Mesothelial cell of epicardium (in vitro differentiated cells): ENCODE measurements around the gene GCSAML. TPM values are rescaled to one million over a fixed set of nuclear protein-coding genes. Genes with fewer than 3 reads are reported as not detected.
"Not testable (repeated sequence)": the region's sequence is repeated elsewhere in the genome, so short reads cannot be mapped to it uniquely, and the experiment has no call there.

ENCODE experiments used
- DNase-seq, 2 experiments: peaks; one replicate each; pipeline ENCODE4 v3.0.0; 2021; ENCODE audit warnings: low spot score in 2 of 2; ENCODE audit not compliant: unreplicated experiment in 2 of 2
- H3K27ac Mint-ChIP-seq: 2 replicates; pipeline ENCODE4 v1.8.0; 2021; ENCODE audit warnings: mixed read lengths
- H3K27me3 Mint-ChIP-seq: 2 replicates; pipeline ENCODE4 v1.8.0; 2021; ENCODE audit warnings: low read depth, mixed read lengths
- H3K36me3 Mint-ChIP-seq: 2 replicates; pipeline ENCODE4 v1.8.0; 2021; ENCODE audit warnings: mixed read lengths
- H3K4me1 Mint-ChIP-seq: 2 replicates; pipeline ENCODE4 v1.8.0; 2021; ENCODE audit warnings: mixed read lengths
- H3K4me3 Mint-ChIP-seq: 2 replicates; pipeline ENCODE4 v1.8.0; 2021; ENCODE audit warnings: mild to moderate bottlenecking, moderate library complexity, mixed read lengths
- H3K9me3 Mint-ChIP-seq: 2 replicates; pipeline ENCODE4 v1.8.0; 2021; ENCODE audit warnings: mixed read lengths
- total RNA-seq: library from RNA; stranded (reverse); gene quantifications from 3 replicates; pipeline ENCODE4 v1.2.1, GENCODE V29; 2021
- TF ChIP-seq, protein P1 (sequence below): fragments of 200-600 bp; sonication (generic); IDR thresholded peaks from one replicate; pipeline ENCODE4 v1.5.0; 2021; ENCODE audit warnings: antibody characterized with exemption; ENCODE audit not compliant: unreplicated experiment

Gene GCSAML
- not detected in 3 replicates for total RNA-seq

DNA sequence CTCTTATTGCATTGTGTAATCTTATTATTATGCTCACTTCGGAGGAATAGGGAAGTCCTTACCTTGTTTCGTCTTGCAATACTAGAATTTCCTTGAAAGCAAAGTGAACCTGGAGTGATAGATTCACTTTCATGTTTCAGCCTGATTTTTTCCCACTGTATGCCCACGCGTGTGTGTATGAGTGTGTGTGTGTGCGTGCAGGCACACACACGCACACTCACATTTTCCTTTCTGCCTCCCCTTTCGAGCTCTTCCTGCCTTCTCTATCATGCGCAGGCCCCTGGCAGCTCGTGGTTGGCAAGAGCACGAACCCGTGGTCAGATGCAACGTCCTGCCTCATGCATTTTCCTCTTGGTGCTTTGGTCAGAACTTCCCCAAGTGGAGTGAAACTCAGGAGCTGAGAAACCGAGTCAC lies at the start of gene GCSAML:
Gene GCSAML (plus strand): TSS at position 366 of the 414 bp plus-strand sequence. CDS start 58 bp downstream, outside the sequence.
- H3K27me3 Mint-ChIP-seq = no peaks in the 10 kb centered on the region
- TF ChIP-seq, protein P1, sequence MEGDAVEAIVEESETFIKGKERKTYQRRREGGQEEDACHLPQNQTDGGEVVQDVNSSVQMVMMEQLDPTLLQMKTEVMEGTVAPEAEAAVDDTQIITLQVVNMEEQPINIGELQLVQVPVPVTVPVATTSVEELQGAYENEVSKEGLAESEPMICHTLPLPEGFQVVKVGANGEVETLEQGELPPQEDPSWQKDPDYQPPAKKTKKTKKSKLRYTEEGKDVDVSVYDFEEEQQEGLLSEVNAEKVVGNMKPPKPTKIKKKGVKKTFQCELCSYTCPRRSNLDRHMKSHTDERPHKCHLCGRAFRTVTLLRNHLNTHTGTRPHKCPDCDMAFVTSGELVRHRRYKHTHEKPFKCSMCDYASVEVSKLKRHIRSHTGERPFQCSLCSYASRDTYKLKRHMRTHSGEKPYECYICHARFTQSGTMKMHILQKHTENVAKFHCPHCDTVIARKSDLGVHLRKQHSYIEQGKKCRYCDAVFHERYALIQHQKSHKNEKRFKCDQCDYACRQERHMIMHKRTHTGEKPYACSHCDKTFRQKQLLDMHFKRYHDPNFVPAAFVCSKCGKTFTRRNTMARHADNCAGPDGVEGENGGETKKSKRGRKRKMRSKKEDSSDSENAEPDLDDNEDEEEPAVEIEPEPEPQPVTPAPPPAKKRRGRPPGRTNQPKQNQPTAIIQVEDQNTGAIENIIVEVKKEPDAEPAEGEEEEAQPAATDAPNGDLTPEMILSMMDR = no peak
- no peak within 1 kb of the TSS for H3K27ac Mint-ChIP-seq
- no peaks in the 10 kb centered on the region for H3K36me3 Mint-ChIP-seq
- no peak for DNase-seq
- H3K4me1 Mint-ChIP-seq = no peaks in the 10 kb centered on the region
- H3K9me3 Mint-ChIP-seq = no peaks in the 10 kb centered on the region
- H3K4me3 Mint-ChIP-seq = no peak within 1 kb of the TSS

DNA sequence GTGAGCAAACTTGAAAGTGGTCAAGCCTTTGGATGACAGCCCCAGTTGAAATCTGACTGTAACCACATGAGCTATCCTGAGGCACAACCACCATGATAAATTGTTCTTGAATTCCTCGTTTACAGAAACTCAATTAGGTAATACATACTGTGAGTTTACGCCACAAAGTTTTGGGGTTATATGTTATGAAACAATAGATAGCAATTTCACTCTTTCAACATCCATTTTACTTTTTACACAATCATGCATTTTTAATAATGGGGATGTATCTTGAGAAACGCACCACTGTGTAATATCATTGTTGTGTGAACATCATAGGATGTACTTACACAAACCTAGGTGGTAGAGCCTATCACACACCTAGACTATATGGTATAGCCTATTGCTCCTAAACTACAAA lies 48.1 kb upstream of the GCSAML start:
- TF ChIP-seq, protein P1 = no peak
- Mint-ChIP-seq H3K4me1 (peaks cover 14% of the 10 kb centered on the region), H3K9me3 (no peaks in the 10 kb centered on the region), H3K27me3 (peaks cover 5% of the 10 kb centered on the region), H3K4me3 (no peak overlapping the region), H3K36me3 (no peaks in the 10 kb centered on the region), H3K27ac (no peak overlapping the region)
- no peak for DNase-seq

DNA sequence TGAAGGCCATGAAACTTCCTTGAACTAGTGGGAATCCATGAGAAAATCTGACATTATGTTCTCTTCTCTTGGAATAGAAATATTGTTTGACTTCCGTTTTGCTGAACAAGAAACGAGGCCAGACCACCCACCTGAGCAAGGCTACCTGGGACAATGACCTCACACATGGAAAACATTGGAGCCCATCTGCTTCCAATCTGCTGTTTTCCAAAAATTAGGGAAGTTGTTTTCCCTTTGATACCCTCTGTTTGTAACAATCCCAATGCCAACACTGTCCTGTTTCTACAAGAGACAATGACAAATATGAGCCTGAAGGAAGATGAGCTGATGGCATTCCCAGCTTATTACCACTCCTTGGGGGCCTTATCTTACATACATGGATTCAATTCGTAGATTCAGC lies 42.1 kb upstream of the GCSAML start:
- H3K36me3 Mint-ChIP-seq = no peaks in the 10 kb centered on the region
- TF ChIP-seq, protein P1 = no peak

DNA sequence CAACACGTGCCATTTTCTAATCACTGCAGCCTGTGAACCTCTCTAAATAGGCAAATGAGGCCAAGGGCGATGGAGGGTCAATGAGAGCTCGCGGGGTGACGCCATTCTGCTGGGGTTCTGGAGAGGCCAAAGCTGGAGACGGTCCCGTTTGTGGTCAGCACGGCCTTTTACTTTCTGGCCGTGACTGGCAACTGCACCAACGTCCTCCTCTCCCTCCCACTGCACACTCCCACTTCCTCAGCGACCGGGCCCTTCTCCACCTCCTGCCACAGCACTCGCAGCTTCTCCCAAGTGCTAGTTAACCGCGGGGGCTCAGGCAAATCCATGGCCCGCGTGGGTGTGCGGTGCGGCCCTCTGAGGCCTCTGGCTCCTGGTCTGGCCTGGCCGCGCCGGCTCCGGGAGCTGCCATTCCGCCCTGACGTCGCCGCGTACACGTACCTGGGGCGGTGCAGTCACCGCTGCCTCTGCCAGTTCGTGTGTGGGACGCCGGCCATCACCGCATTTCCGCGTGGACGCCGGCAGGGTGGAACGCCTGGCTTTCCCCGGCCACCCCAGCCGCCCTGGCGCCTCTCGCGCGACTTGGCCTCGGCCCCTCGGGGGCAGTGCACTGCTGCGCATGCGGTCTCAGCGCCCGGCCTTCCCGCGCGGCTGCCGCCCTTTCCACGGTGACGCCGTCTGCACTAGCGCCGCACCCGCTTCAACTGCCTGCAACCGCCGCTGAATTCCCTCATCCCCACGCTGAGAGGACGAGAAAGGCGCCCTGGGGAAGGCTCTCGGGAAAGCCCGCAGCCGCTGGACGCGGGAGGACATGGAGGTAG lies 30.9 kb upstream of the GCSAML start:
- Mint-ChIP-seq H3K27ac (no peak overlapping the region), H3K27me3 (no peaks in the 10 kb centered on the region), H3K36me3 (no peaks in the 10 kb centered on the region), H3K4me1 (no peaks in the 10 kb centered on the region), H3K9me3 (peaks cover 10% of the 10 kb centered on the region), H3K4me3 (no peak overlapping the region)
- TF ChIP-seq, protein P1 = no peak
- no peak for DNase-seq

More for the DNA sequence above, 42.1 kb upstream of the GCSAML start:
- H3K27me3 Mint-ChIP-seq = peaks cover 11% of the 10 kb centered on the region
- peaks cover 4% of the 10 kb centered on the region for H3K9me3 Mint-ChIP-seq
- H3K27ac Mint-ChIP-seq = no peak overlapping the region
- no peaks in the 10 kb centered on the region for H3K4me1 Mint-ChIP-seq
- no peak overlapping the region for H3K4me3 Mint-ChIP-seq
- no peak for DNase-seq

DNA sequence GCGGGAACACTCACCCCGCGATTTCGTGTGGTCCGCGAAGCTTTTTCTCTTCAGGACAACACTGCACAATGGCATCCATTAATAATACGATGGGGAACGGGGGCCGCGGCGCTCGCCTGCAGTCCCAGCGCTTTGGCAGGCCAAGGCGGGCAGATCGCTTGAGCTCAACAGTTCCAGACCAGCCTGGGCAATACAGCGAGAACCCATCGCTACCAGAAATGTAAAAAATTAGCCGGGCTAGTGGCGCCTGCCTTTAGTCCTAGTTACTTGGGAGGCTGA lies 30.4 kb upstream of the GCSAML start:
- Mint-ChIP-seq H3K9me3 (peaks cover 13% of the 10 kb centered on the region), H3K36me3 (no peaks in the 10 kb centered on the region), H3K27ac (no peak overlapping the region), H3K4me1 (no peaks in the 10 kb centered on the region), H3K4me3 (no peak overlapping the region), H3K27me3 (no peaks in the 10 kb centered on the region)
- TF ChIP-seq, protein P1 = no peak
- DNase-seq = no peak

DNA sequence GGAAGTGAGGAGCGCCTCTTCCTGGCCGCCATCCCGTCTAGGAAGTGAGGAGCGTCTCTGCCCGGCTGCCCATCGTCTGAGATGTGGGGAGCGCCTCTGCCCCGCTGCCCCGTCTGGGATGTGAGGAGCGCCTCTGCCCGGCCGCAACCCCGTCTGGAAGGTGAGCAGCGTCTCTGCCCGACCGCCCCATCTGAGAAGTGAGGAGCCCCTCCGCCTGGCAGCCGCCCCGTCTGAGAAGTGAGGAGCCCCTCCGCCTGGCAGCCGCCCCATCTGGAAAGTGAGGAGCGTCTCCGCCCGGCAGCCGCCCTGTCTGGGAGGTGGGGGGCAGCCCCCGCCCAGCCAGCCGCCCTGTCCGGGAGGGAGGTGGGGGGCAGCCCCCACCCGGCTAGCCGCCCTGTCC lies 27.0 kb upstream of the GCSAML start:
- H3K4me3 Mint-ChIP-seq, DNase-seq: not testable (repeated sequence)

More for the DNA sequence above, 27.0 kb upstream of the GCSAML start:
- H3K36me3 Mint-ChIP-seq, H3K27ac Mint-ChIP-seq, H3K9me3 Mint-ChIP-seq, H3K4me1 Mint-ChIP-seq, H3K27me3 Mint-ChIP-seq: not testable (repeated sequence)
